Lung (tissue), 12 donors: ENCODE data around the gene HDDC3. TPM values are rescaled to one million over a fixed set of nuclear protein-coding genes. Genes with fewer than 3 reads are reported as not detected.

Experiments
- ATAC-seq: fragments of 200-7000 bp; cut with Tn5 transposase; one replicate; pipeline ENCODE4 v1.9.1; 2020; ENCODE audit warnings: moderate number of reproducible peaks; ENCODE audit not compliant: insufficient read depth, low FRiP score
- DNase-seq, 3 donors: peaks; one replicate each; pipeline ENCODE4 v3.0.0-alpha.2; 2013 to 2017
- H3K27ac ChIP-seq, 2 donors: one replicate each; pipeline ENCODE4 v1.5.1; 2013; ENCODE audit warnings: mild to moderate bottlenecking in 2 of 2, moderate library complexity in 2 of 2, control low read depth in 1 of 2, inconsistent platforms in 1 of 2, low read depth in 1 of 2, low read length in 1 of 2
- H3K27me3 ChIP-seq, 3 donors: one replicate each; pipeline ENCODE4 v1.5.1; 2013; ENCODE audit warnings: low read length in 2 of 3; ENCODE audit not compliant: control insufficient read depth in 3 of 3, insufficient read depth in 3 of 3
- H3K36me3 ChIP-seq, 4 donors: one replicate each; pipeline ENCODE4 v1.5.1; 2013; ENCODE audit warnings: low read length in 4 of 4, mild to moderate bottlenecking in 1 of 4, moderate library complexity in 1 of 4; ENCODE audit not compliant: control insufficient read depth in 4 of 4, insufficient read depth in 4 of 4
- H3K4me1 ChIP-seq, 5 donors: one replicate each; pipeline ENCODE4 v1.5.1; 2013; ENCODE audit warnings: low read length in 5 of 5, mild to moderate bottlenecking in 2 of 5, moderate library complexity in 1 of 5; ENCODE audit not compliant: control insufficient read depth in 5 of 5, insufficient read depth in 5 of 5
- H3K4me3 ChIP-seq: one replicate; pipeline ENCODE4 v1.5.1; 2013; ENCODE audit warnings: mild to moderate bottlenecking, control low read depth, moderate library complexity
- H3K9ac ChIP-seq, 2 donors: one replicate each; pipeline ENCODE4 v1.5.1; 2013; ENCODE audit warnings: low read length in 2 of 2, control low read depth in 1 of 2; ENCODE audit not compliant: insufficient read depth in 1 of 2
- H3K9me3 ChIP-seq, 4 donors: one replicate each; pipeline ENCODE4 v1.5.1; 2013; ENCODE audit warnings: low read length in 3 of 4, mild to moderate bottlenecking in 1 of 4, moderate library complexity in 1 of 4; ENCODE audit not compliant: control insufficient read depth in 4 of 4, insufficient read depth in 3 of 4
- WGBS, 2 donors: extraction: QIAGEN DNeasy Blood & Tissue Kit; methylation state at CpG; one replicate each; pipeline ENCODE4 v1.1.7; 2013; 5-methylcytosine and 5-hydroxymethylcytosine counted together
- polyA plus RNA-seq, 2 donors: library from polyadenylated mRNA; stranded (reverse); fragments of 200-250 nt; gene quantifications; one replicate each; pipeline ENCODE4 v1.2.1, GENCODE V29; 2013
- total RNA-seq, 2 donors: library from RNA; depleted of rRNA in 1 of 2; stranded (reverse); fragments of >200 nt in 1 of 2; gene quantifications; one replicate each; pipeline ENCODE4 v1.2.1, GENCODE V29; 2014 to 2021
- TF ChIP-seq, protein P1 (sequence below): IDR thresholded peaks from 2 replicates; pipeline ENCODE4 v1.5.1; 2012; ENCODE audit warnings: mild to moderate bottlenecking; ENCODE audit errors: control extremely low read depth, extremely low read depth
- donor health status: control.
- donor health status: control.
- donor health status: Bipolar disorder and iron deficiency.
- donor health status: healthy.
- donor health status: DM: yes; HTN: yes; CAD: no.

HDDC3 gene
- total and polyA plus RNA-seq, 4 donors = 12.7 to 19.6 (median 16.5) TPM

- no peak for DNase-seq
- no peak overlapping the region for H3K27ac ChIP-seq
- H3K4me1 ChIP-seq = peaks cover 0 to 1% (median 0%) of the 10 kb centered on the region in 5 donors
- 95% methylated on average over 11 of the region's 11 CpGs for WGBS, 2 donors
- TF ChIP-seq, protein P1, sequence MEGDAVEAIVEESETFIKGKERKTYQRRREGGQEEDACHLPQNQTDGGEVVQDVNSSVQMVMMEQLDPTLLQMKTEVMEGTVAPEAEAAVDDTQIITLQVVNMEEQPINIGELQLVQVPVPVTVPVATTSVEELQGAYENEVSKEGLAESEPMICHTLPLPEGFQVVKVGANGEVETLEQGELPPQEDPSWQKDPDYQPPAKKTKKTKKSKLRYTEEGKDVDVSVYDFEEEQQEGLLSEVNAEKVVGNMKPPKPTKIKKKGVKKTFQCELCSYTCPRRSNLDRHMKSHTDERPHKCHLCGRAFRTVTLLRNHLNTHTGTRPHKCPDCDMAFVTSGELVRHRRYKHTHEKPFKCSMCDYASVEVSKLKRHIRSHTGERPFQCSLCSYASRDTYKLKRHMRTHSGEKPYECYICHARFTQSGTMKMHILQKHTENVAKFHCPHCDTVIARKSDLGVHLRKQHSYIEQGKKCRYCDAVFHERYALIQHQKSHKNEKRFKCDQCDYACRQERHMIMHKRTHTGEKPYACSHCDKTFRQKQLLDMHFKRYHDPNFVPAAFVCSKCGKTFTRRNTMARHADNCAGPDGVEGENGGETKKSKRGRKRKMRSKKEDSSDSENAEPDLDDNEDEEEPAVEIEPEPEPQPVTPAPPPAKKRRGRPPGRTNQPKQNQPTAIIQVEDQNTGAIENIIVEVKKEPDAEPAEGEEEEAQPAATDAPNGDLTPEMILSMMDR = no peak
- ATAC-seq = no peak
- H3K36me3 ChIP-seq = peaks cover 0 to 63% (median 26%) of the 10 kb centered on the region in 4 donors
- H3K4me3 ChIP-seq = no peak overlapping the region
- H3K9ac ChIP-seq = no peak overlapping the region
- H3K9me3 ChIP-seq = no peaks in the 10 kb centered on the region
- H3K27me3 ChIP-seq = no peaks in the 10 kb centered on the region
These were observed 40.3 kb downstream of the HDDC3 start for GRCh38 chr15:90892023-90892422.

DNA sequence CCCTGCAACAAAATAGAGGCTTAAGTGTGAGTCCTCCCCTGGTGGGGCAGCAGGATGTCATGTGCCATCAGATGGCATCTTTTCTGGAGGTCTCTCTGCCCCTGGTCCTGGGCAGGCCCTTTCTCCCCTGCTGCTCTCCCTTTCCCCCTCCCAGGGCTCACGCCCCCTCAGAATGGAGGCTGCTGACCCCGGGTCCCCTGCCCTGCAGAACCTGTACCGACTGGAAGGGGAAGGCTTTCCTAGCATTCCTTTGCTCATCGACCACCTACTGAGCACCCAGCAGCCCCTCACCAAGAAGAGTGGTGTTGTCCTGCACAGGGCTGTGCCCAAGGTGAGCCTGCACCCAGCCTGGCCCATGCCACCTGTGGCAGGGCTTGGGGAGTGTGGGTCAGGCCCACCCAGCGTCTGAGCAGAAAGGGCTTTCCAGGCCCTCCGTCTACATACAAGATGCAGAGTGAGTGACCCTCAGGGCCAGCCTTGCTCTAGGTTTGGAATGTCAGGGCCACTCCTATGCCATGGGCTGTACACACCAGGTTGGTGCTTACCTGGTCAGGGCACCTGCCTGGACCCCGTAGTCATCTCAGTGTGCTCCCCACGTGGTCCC lies 40.9 kb downstream of the HDDC3 start:
- no peak overlapping the region for H3K9ac ChIP-seq
- H3K4me1 ChIP-seq = peaks cover 0 to 3% (median 0%) of the 10 kb centered on the region in 5 donors
- H3K27ac ChIP-seq = no peak overlapping the region
- H3K4me3 ChIP-seq = no peak overlapping the region
- TF ChIP-seq, protein P1 = no peak
- no peaks in the 10 kb centered on the region for H3K27me3 ChIP-seq
- 88 to 96% methylated on average over 8 of the region's 8 CpGs for WGBS, 2 donors
- no peak for ATAC-seq
- no peaks in the 10 kb centered on the region for H3K9me3 ChIP-seq
- peaks cover 0 to 65% (median 26%) of the 10 kb centered on the region in 4 donors for H3K36me3 ChIP-seq
- no peak for DNase-seq

DNA sequence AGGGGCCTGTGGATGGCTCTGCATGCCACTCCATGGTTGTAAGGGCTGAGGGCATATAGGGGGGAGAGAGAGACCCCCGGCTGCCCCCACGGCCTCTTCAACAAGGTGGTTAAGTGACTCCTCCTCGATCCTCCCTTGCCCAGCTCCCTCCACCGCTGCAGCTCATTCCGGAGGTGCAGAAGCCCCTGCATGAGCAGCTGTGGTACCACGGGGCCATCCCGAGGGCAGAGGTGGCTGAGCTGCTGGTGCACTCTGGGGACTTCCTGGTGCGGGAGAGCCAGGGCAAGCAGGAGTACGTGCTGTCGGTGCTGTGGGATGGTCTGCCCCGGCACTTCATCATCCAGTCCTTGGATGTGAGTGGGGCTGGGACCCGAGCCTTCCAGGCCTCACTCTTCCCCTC lies 41.5 kb downstream of the HDDC3 start:
- Histone ChIP-seq H3K27me3 (no peaks in the 10 kb centered on the region), H3K9ac (no peak overlapping the region), H3K9me3 (no peaks in the 10 kb centered on the region), H3K4me3 (no peak overlapping the region), H3K27ac (no peak overlapping the region), H3K36me3 (peaks cover 0 to 65% (median 26%) of the 10 kb centered on the region in 4 donors), H3K4me1 (peaks cover 0 to 6% (median 3%) of the 10 kb centered on the region in 5 donors)
- ATAC-seq (no peak), DNase-seq (no peak)
- TF ChIP-seq, protein P1 = no peak
- 92 to 93% methylated on average over 12 of the region's 12 CpGs for WGBS, 2 donors
